GM21737 (cell line): Measurements from ENCODE around the gene APOBEC3C.
"Not testable (repeated sequence)": the region's sequence is repeated elsewhere in the genome, so short reads cannot be mapped to it uniquely, and the experiment has no call there.

ENCODE experiments used
- ATAC-seq: cut with Tn5 transposase; IDR thresholded peaks from one replicate; pipeline ENCODE4 v1.9.1; 2021; ENCODE audit warnings: mild to moderate bottlenecking, moderate library complexity; ENCODE audit not compliant: unreplicated experiment

Gene APOBEC3C

GRCh38 chr22:39055658-39056057 lies 41.6 kb downstream of the APOBEC3C start:
- no peak for ATAC-seq

DNA sequence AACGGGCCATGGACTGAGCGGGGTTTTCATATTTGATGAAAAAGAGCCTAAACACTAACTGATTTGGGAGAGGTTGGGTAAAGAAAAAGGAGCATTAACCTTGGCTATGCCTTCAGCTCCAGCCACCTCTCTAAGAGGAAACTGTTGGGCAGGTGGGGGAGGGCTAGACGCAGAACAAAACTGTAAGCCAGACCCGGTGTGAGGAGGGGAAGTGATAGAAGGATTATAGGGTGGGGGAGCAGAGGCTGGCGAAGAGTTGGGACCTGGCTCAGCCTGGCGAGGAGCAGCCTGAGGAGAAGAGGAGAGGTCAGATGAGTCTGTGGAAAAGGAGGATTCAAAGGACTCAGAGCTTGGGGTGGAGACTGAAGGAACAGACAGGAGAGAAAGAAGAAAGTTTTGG lies 47.2 kb downstream of the APOBEC3C start:
- ATAC-seq, result not testable (repeated sequence)

GRCh38 chr22:39061951-39062350 lies 47.9 kb downstream of the APOBEC3C start:
- ATAC-seq, result not testable (repeated sequence)

- ATAC-seq, result not testable (repeated sequence)
Observed at GRCh38 chr22:39063904-39064303, 49.8 kb downstream of the APOBEC3C start.

- not testable (repeated sequence) for ATAC-seq
Observed at GRCh38 chr22:39066442-39067276, 52.6 kb downstream of the APOBEC3C start.

DNA sequence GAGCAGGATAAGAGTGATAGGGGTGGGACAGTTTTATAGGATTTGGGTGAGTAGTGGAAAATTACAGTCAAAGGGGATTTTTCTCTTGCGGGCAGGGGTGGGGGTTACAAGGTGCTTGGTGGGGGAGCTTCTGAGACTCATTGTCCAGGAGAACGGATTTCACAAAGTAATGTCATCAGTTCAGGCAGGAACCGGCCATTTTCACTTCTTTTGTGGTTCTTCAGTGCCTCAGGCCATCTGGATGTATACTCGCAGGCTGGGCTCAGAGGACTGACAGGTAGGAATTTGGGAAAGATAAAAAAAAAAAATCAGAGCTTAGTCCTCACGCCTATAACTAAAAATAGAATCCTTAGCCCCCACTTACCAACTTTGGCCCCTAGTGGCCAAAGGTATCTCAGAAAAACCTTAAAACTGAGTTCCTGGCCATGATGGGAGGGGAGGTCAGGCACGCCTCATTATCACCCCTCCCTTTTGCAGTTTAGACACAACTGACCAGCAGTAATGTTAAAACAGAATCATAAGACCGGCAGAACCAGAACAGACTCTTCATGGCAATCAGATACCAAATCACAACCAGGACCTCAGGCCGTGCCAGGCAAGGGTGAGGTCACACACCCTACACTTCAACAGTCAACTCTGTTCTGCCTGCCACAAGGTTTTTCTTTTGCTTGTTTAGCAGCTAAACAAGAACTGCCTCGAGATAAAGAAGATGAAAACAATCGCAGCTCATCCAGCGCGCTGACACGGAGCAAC lies 54.2 kb downstream of the APOBEC3C start:
- ATAC-seq, result no peak
